Tibial nerve (tissue), 4 donors: ENCODE measurements around the gene ZNF521.

Source experiments
- CTCF ChIP-seq, 5 experiments: fragments of 200-600 bp in 3 of 5; fragments of 450-650 bp in 2 of 5; sonication (generic) in 3 of 5; IDR thresholded peaks; one replicate each; pipeline ENCODE4 v1.5.1; 2016 to 2019; ENCODE audit warnings: antibody characterized with exemption in 5 of 5, mild to moderate bottlenecking in 3 of 5, moderate library complexity in 2 of 5
- EP300 ChIP-seq, 2 donors: sonication (generic); formaldehyde crosslinking; IDR thresholded peaks; one replicate each; pipeline ENCODE4 v1.6.1; 2017; ENCODE audit warnings: antibody characterized with exemption in 2 of 2, mild to moderate bottlenecking in 1 of 2

- no peak for TF ChIP-seq CTCF (IDR thresholded peaks at IDR 0.05)
- no peak for TF ChIP-seq EP300 (IDR thresholded peaks at IDR 0.05)
Observed at GRCh38 chr18:25327584-25327983, 24.4 kb downstream of the ZNF521 start.
